WTC11 (cell line): ENCODE results near the gene IRAG1. TPM values are rescaled to one million over a fixed set of nuclear protein-coding genes. Genes with fewer than 3 reads are reported as not detected.

ENCODE experiments used
- ATAC-seq: fragments of 200-7000 bp; cut with Tn5 transposase; 2 replicates; pipeline ENCODE4 v1.10.0; 2021; ENCODE audit warnings: mild to moderate bottlenecking, moderate library complexity
- CTCF ChIA-PET: fragments of 300-600 bp; sonication (Branson Sonifier 250); formaldehyde crosslinking; loops from one replicate; lab custom pipeline; 2021; ENCODE audit warnings: antibody characterized with exemption; lab: Charles Lee
- POLR2A ChIA-PET: fragments of 350-600 bp; sonication (Branson Sonifier 250); formaldehyde crosslinking; loops from one replicate; lab custom pipeline; 2021; ENCODE audit warnings: antibody characterized with exemption; lab: Charles Lee
- DNase-seq: peaks from one replicate; pipeline ENCODE4 v3.0.0; 2021; ENCODE audit warnings: low spot score
- H3K27ac Mint-ChIP-seq: 2 replicates; pipeline ENCODE4 v1.8.0; 2021; ENCODE audit warnings: mixed read lengths
- H3K27me3 Mint-ChIP-seq: 2 replicates; pipeline ENCODE4 v1.8.0; 2021; ENCODE audit warnings: low read depth, mild to moderate bottlenecking, moderate library complexity, mixed read lengths
- H3K36me3 Mint-ChIP-seq: 2 replicates; pipeline ENCODE4 v1.8.0; 2021; ENCODE audit warnings: mixed read lengths
- H3K4me1 Mint-ChIP-seq: 2 replicates; pipeline ENCODE4 v1.8.0; 2022; ENCODE audit warnings: mixed read lengths
- H3K4me3 Mint-ChIP-seq: 2 replicates; pipeline ENCODE4 v1.8.0; 2021; ENCODE audit warnings: mild to moderate bottlenecking, moderate library complexity, mixed read lengths
- H3K9me3 Mint-ChIP-seq: 2 replicates; pipeline ENCODE4 v1.8.0; 2021; ENCODE audit warnings: mixed read lengths
- CREM ChIP-seq: sonication (generic); formaldehyde crosslinking; IDR thresholded peaks from 2 replicates; pipeline ENCODE4 v1.8.1; 2022; ENCODE audit warnings: mild to moderate bottlenecking, missing genetic modification reagents, moderate library complexity
- ELF4 ChIP-seq: sonication (generic); formaldehyde crosslinking; IDR thresholded peaks from 2 replicates; pipeline ENCODE4 v1.8.1; 2022; ENCODE audit warnings: low read depth, mild to moderate bottlenecking, moderate library complexity, missing genetic modification reagents
- GRHL2 ChIP-seq: fragments of 250-450 bp; sonication (Bioruptor Pico); IDR thresholded peaks from 2 replicates; pipeline ENCODE4 v1.8.0; 2022; ENCODE audit warnings: mild to moderate bottlenecking, moderate library complexity; ENCODE audit not compliant: insufficient replicate concordance, severe bottlenecking
- JAZF1 ChIP-seq: fragments of 250-450 bp; sonication (Bioruptor Pico); IDR thresholded peaks from 2 replicates; pipeline ENCODE4 v1.9.0; 2021; ENCODE audit warnings: moderate library complexity, mild to moderate bottlenecking, inconsistent platforms
- NR1H2 ChIP-seq: sonication (generic); formaldehyde crosslinking; IDR thresholded peaks from 2 replicates; pipeline ENCODE4 v1.9.0; 2021; ENCODE audit warnings: mild to moderate bottlenecking, moderate library complexity, missing genetic modification reagents
- PRRX2 ChIP-seq: fragments of 250-450 bp; sonication (Bioruptor Pico); IDR thresholded peaks from 2 replicates; pipeline ENCODE4 v1.8.0; 2021; ENCODE audit warnings: mild to moderate bottlenecking
- RORB ChIP-seq: fragments of 250-450 bp; sonication (Bioruptor Pico); IDR thresholded peaks from 2 replicates; pipeline ENCODE4 v1.9.0; 2021; ENCODE audit warnings: mild to moderate bottlenecking
- SP1 ChIP-seq: sonication (generic); formaldehyde crosslinking; conservative IDR thresholded peaks from 2 replicates; pipeline ENCODE4 v1.8.1; 2022; ENCODE audit warnings: missing genetic modification reagents
- ZBTB21 ChIP-seq: sonication (generic); formaldehyde crosslinking; IDR thresholded peaks from 2 replicates; pipeline ENCODE4 v1.8.1; 2023; ENCODE audit warnings: mild to moderate bottlenecking, missing genetic modification reagents, borderline replicate concordance
- ZNF416 ChIP-seq: fragments of 250-450 bp; sonication (Bioruptor Pico); IDR thresholded peaks from 2 replicates; pipeline ENCODE4 v1.9.0; 2021; ENCODE audit warnings: mild to moderate bottlenecking, inconsistent platforms
- ZNF671 ChIP-seq: fragments of 250-450 bp; sonication (Bioruptor Pico); IDR thresholded peaks from 2 replicates; pipeline ENCODE4 v1.8.0; 2021; ENCODE audit warnings: mild to moderate bottlenecking
- total RNA-seq: library from RNA; stranded (reverse); gene quantifications from 3 replicates; pipeline ENCODE4 v1.2.3, GENCODE V29; 2021
- TF ChIP-seq, protein P1 (sequence below): sonication (generic); formaldehyde crosslinking; IDR thresholded peaks from 2 replicates; pipeline ENCODE4 v1.8.1; 2023; ENCODE audit warnings: mild to moderate bottlenecking, missing genetic modification reagents, moderate library complexity
- TF ChIP-seq, protein P2 (sequence below): sonication (generic); formaldehyde crosslinking; IDR thresholded peaks from 2 replicates; pipeline ENCODE4 v1.8.1; 2022; ENCODE audit warnings: missing genetic modification reagents, borderline replicate concordance
- TF ChIP-seq, protein P3 (sequence below): fragments of 200-600 bp; IDR thresholded peaks from 2 replicates; pipeline ENCODE4 v1.8.0; 2022; ENCODE audit warnings: antibody characterized with exemption
- TF ChIP-seq, protein P4 (sequence below): sonication (generic); formaldehyde crosslinking; IDR thresholded peaks from 2 replicates; pipeline ENCODE4 v1.8.1; 2023; ENCODE audit warnings: mild to moderate bottlenecking, missing genetic modification reagents, moderate library complexity
- TF ChIP-seq, protein P5 (sequence below): sonication (generic); formaldehyde crosslinking; IDR thresholded peaks from 2 replicates; pipeline ENCODE4 v1.8.0; 2022; ENCODE audit warnings: mild to moderate bottlenecking, missing genetic modification reagents
- TF ChIP-seq, protein P6 (sequence below): sonication (generic); formaldehyde crosslinking; IDR thresholded peaks from 2 replicates; pipeline ENCODE4 v1.8.0; 2023; ENCODE audit warnings: missing genetic modification reagents
- TF ChIP-seq, protein P7 (sequence below): sonication (generic); formaldehyde crosslinking; IDR thresholded peaks from 2 replicates; pipeline ENCODE4 v1.8.1; 2022; ENCODE audit warnings: low read depth, missing genetic modification reagents, borderline replicate concordance
- TF ChIP-seq, protein P8 (sequence below): fragments of 250-450 bp; sonication (Bioruptor Pico); IDR thresholded peaks from 2 replicates; pipeline ENCODE4 v1.9.0; 2021; ENCODE audit warnings: mild to moderate bottlenecking, borderline replicate concordance

The IRAG1 gene
- total RNA-seq, 1 experiment from 2014 or later: 2.8 TPM

DNA sequence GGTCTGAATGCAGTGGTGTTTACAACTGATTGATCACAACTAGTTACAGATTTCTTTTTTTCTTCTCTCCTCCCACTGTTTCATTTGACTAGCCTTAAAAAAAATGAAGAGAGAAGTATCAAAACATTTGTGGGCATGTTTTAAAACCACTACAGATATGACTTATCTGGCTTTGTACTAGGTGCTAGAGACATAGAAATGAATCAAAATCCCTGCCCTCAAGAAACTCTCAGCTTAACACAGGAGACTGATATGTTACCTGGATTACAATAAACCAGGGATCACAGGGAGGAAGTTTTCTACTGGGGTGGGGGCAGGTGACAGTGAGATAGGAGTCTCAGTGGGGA, 32.3 kb upstream of the IRAG1 start:
- no peak for TF ChIP-seq RORB
- TF ChIP-seq, protein P1, sequence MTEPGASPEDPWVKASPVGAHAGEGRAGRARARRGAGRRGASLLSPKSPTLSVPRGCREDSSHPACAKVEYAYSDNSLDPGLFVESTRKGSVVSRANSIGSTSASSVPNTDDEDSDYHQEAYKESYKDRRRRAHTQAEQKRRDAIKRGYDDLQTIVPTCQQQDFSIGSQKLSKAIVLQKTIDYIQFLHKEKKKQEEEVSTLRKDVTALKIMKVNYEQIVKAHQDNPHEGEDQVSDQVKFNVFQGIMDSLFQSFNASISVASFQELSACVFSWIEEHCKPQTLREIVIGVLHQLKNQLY (CRISPR knock-in tag): no peak
- TF ChIP-seq PRRX2 (CRISPR knock-in tag): no peak
- TF ChIP-seq ZNF671 (CRISPR knock-in tag): no peak
- TF ChIP-seq, protein P2, sequence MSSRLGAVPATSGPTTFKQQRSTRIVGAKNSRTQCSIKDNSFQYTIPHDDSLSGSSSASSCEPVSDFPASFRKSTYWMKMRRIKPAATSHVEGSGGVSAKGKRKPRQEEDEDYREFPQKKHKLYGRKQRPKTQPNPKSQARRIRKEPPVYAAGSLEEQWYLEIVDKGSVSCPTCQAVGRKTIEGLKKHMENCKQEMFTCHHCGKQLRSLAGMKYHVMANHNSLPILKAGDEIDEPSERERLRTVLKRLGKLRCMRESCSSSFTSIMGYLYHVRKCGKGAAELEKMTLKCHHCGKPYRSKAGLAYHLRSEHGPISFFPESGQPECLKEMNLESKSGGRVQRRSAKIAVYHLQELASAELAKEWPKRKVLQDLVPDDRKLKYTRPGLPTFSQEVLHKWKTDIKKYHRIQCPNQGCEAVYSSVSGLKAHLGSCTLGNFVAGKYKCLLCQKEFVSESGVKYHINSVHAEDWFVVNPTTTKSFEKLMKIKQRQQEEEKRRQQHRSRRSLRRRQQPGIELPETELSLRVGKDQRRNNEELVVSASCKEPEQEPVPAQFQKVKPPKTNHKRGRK (CRISPR knock-in tag): no peak
- TF ChIP-seq, protein P3, sequence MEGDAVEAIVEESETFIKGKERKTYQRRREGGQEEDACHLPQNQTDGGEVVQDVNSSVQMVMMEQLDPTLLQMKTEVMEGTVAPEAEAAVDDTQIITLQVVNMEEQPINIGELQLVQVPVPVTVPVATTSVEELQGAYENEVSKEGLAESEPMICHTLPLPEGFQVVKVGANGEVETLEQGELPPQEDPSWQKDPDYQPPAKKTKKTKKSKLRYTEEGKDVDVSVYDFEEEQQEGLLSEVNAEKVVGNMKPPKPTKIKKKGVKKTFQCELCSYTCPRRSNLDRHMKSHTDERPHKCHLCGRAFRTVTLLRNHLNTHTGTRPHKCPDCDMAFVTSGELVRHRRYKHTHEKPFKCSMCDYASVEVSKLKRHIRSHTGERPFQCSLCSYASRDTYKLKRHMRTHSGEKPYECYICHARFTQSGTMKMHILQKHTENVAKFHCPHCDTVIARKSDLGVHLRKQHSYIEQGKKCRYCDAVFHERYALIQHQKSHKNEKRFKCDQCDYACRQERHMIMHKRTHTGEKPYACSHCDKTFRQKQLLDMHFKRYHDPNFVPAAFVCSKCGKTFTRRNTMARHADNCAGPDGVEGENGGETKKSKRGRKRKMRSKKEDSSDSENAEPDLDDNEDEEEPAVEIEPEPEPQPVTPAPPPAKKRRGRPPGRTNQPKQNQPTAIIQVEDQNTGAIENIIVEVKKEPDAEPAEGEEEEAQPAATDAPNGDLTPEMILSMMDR: no peak
- no peak for TF ChIP-seq ZNF416 (CRISPR knock-in tag)
- no peak for TF ChIP-seq NR1H2 (CRISPR knock-in tag)
- no peak overlapping the region for H3K27ac Mint-ChIP-seq
- CTCF ChIA-PET: no interaction called here
- no peak for DNase-seq
- H3K36me3 Mint-ChIP-seq: no peaks in the 10 kb centered on the region
- H3K9me3 Mint-ChIP-seq: no peaks in the 10 kb centered on the region
- no peaks in the 10 kb centered on the region; the same call in 1 of the 2 replicates for H3K27me3 Mint-ChIP-seq
- H3K4me3 Mint-ChIP-seq: no peak overlapping the region
- peaks cover 4% of the 10 kb centered on the region for H3K4me1 Mint-ChIP-seq
- POLR2A ChIA-PET: no interaction called here
- ATAC-seq: no peak

DNA sequence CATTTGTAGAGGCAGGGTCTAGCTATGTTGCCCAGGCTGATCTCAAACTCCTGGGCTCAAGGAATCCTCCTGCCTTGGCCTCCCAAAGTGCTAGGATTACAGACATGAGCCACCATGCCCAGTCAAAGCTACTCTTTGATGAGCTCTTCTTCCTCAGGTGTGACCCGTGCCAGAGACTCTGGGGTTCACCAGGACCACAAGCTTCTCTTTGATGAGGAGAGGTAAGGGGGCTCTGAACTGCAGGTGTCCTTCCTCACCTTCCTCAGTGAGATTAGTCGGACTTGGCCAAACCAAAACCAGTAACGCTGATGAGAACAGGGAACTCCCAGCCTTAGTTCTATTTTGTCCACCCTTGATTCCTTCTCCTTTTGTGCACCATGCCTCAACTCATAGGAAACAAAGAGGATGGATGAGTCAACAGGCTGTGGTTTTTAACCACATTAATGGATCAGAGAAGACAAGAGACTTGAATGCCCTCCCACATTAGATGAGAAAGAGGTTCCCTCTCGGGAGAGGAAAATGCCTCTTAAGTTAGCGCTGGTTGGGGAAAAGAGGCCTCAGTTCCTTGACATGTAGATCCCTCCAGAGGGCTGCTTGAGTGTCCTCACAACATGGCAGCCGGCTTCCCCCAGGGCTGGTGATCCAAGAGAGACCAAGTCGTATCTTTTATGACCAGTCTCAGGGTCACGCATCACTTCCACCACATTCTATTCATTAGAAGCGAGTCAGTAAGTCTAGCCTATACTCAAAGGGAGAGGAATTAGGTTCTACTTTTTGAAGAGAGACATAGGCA, 31.8 kb upstream of the IRAG1 start:
- no peak for DNase-seq
- CTCF ChIA-PET: interaction anchor here (1.0 kb wide), 1 partner anchor 184 kb away, joined by 3 read pairs; the partner anchor contains the start of gene RNF141
- Mint-ChIP-seq H3K9me3 (no peaks in the 10 kb centered on the region), H3K27me3 (no peaks in the 10 kb centered on the region; the same call in 1 of the 2 replicates), H3K36me3 (no peaks in the 10 kb centered on the region), H3K27ac (no peak overlapping the region), H3K4me3 (no peak overlapping the region), H3K4me1 (peaks cover 4% of the 10 kb centered on the region)
- ATAC-seq: no peak
- POLR2A ChIA-PET: no interaction called here
- TF ChIP-seq, protein P4, sequence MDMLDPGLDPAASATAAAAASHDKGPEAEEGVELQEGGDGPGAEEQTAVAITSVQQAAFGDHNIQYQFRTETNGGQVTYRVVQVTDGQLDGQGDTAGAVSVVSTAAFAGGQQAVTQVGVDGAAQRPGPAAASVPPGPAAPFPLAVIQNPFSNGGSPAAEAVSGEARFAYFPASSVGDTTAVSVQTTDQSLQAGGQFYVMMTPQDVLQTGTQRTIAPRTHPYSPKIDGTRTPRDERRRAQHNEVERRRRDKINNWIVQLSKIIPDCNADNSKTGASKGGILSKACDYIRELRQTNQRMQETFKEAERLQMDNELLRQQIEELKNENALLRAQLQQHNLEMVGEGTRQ: no peak
- TF ChIP-seq JAZF1 (CRISPR knock-in tag) (no peak), SP1 (no peak), ZBTB21 (CRISPR knock-in tag) (no peak), CREM (CRISPR knock-in tag) (no peak), ZNF416 (CRISPR knock-in tag) (no peak), GRHL2 (CRISPR knock-in tag) (no peak), ELF4 (CRISPR knock-in tag) (no peak)
- TF ChIP-seq, protein P5, sequence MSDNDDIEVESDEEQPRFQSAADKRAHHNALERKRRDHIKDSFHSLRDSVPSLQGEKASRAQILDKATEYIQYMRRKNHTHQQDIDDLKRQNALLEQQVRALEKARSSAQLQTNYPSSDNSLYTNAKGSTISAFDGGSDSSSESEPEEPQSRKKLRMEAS (CRISPR knock-in tag): no peak
- TF ChIP-seq, protein P6, sequence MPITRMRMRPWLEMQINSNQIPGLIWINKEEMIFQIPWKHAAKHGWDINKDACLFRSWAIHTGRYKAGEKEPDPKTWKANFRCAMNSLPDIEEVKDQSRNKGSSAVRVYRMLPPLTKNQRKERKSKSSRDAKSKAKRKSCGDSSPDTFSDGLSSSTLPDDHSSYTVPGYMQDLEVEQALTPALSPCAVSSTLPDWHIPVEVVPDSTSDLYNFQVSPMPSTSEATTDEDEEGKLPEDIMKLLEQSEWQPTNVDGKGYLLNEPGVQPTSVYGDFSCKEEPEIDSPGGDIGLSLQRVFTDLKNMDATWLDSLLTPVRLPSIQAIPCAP: no peak
- TF ChIP-seq, protein P7, sequence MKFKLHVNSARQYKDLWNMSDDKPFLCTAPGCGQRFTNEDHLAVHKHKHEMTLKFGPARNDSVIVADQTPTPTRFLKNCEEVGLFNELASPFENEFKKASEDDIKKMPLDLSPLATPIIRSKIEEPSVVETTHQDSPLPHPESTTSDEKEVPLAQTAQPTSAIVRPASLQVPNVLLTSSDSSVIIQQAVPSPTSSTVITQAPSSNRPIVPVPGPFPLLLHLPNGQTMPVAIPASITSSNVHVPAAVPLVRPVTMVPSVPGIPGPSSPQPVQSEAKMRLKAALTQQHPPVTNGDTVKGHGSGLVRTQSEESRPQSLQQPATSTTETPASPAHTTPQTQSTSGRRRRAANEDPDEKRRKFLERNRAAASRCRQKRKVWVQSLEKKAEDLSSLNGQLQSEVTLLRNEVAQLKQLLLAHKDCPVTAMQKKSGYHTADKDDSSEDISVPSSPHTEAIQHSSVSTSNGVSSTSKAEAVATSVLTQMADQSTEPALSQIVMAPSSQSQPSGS (CRISPR knock-in tag): no peak
- TF ChIP-seq, protein P8, sequence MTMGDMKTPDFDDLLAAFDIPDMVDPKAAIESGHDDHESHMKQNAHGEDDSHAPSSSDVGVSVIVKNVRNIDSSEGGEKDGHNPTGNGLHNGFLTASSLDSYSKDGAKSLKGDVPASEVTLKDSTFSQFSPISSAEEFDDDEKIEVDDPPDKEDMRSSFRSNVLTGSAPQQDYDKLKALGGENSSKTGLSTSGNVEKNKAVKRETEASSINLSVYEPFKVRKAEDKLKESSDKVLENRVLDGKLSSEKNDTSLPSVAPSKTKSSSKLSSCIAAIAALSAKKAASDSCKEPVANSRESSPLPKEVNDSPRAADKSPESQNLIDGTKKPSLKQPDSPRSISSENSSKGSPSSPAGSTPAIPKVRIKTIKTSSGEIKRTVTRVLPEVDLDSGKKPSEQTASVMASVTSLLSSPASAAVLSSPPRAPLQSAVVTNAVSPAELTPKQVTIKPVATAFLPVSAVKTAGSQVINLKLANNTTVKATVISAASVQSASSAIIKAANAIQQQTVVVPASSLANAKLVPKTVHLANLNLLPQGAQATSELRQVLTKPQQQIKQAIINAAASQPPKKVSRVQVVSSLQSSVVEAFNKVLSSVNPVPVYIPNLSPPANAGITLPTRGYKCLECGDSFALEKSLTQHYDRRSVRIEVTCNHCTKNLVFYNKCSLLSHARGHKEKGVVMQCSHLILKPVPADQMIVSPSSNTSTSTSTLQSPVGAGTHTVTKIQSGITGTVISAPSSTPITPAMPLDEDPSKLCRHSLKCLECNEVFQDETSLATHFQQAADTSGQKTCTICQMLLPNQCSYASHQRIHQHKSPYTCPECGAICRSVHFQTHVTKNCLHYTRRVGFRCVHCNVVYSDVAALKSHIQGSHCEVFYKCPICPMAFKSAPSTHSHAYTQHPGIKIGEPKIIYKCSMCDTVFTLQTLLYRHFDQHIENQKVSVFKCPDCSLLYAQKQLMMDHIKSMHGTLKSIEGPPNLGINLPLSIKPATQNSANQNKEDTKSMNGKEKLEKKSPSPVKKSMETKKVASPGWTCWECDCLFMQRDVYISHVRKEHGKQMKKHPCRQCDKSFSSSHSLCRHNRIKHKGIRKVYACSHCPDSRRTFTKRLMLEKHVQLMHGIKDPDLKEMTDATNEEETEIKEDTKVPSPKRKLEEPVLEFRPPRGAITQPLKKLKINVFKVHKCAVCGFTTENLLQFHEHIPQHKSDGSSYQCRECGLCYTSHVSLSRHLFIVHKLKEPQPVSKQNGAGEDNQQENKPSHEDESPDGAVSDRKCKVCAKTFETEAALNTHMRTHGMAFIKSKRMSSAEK (CRISPR knock-in tag): no peak
